Prostate gland (tissue), 2 donors: Measurements from ENCODE around the gene GAL.

Experiments used
- POLR2AphosphoS5 ChIP-seq: sonication (generic); formaldehyde crosslinking; IDR thresholded peaks from one replicate; pipeline ENCODE4 v1.6.1; 2017; ENCODE audit warnings: antibody characterized with exemption
- TF ChIP-seq, protein P1 (sequence below), 4 experiments: fragments of 200-600 bp in 2 of 4; fragments of 450-650 bp in 2 of 4; sonication (generic) in 2 of 4; IDR thresholded peaks; 1 replicate in 3 of 4; 2 replicates in 1 of 4; pipeline ENCODE4 v1.5.1; 2016 to 2019; ENCODE audit warnings: antibody characterized with exemption in 4 of 4, mild to moderate bottlenecking in 2 of 4, moderate library complexity in 2 of 4

DNA sequence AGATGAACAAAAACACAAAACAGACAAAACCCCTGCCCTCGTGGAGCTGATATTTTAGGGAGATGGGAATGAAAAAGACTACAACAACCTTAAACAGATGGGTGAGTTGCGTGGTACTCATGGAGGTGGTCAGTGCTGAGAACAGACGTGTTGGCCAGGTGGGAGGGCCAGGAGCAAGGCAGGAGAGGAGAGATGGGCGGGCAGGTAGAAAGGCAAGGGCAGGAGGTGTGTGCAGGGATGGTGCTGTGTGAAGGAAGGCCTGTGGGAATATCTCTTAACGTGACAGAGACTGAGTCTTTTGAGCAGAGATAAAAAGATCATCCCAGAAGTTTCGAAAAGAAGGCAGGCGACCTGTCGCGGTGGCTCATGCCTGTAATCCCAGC lies 7.0 kb downstream of the GAL start:
- TF ChIP-seq, protein P1, sequence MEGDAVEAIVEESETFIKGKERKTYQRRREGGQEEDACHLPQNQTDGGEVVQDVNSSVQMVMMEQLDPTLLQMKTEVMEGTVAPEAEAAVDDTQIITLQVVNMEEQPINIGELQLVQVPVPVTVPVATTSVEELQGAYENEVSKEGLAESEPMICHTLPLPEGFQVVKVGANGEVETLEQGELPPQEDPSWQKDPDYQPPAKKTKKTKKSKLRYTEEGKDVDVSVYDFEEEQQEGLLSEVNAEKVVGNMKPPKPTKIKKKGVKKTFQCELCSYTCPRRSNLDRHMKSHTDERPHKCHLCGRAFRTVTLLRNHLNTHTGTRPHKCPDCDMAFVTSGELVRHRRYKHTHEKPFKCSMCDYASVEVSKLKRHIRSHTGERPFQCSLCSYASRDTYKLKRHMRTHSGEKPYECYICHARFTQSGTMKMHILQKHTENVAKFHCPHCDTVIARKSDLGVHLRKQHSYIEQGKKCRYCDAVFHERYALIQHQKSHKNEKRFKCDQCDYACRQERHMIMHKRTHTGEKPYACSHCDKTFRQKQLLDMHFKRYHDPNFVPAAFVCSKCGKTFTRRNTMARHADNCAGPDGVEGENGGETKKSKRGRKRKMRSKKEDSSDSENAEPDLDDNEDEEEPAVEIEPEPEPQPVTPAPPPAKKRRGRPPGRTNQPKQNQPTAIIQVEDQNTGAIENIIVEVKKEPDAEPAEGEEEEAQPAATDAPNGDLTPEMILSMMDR (IDR thresholded peaks at IDR 0.05) = no peak
- no peak for TF ChIP-seq POLR2AphosphoS5
